ENCODE data around the gene RNU1-1.
"Not testable (repeated sequence)": the region's sequence is repeated elsewhere in the genome, so short reads cannot be mapped to it uniquely, and the experiment has no call there.

DNA sequence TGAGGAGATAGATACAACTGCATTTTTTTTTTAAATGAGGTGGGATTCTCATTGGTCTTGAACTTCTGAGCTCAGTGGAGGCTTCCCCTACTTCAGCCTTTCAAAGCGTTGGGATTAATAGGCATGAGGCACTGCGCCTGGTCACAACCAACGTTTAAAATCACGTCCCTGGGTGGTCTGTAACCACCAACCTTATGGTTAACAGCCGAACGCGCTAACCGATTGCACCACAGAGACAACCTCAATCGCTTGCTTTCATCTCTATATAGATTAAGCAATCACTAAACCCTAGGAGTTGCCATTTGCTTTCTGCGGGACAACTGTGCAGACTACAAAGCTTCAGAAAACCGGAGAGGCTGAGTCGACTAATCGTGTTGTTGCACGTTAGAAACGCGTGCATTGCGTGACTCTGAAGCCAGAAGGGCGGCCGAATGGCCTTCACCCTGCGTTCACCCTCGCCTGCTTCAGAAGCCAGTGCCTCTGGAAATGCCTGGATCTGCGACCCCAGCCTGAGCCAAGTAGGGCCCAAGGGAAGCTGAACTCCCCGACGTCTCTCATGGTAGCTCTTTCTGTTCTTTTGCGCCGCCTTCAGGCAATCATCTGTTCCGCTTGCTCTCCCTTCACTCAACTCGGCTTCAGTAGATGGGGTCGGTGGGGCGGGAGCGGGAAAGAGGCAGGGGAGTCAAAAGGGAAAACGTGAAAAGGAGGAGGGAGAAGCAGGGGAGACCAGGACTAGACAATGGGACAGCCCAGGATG, 18.3 kb upstream of the RNU1-1 start:
- TF ChIP-seq, protein P1, sequence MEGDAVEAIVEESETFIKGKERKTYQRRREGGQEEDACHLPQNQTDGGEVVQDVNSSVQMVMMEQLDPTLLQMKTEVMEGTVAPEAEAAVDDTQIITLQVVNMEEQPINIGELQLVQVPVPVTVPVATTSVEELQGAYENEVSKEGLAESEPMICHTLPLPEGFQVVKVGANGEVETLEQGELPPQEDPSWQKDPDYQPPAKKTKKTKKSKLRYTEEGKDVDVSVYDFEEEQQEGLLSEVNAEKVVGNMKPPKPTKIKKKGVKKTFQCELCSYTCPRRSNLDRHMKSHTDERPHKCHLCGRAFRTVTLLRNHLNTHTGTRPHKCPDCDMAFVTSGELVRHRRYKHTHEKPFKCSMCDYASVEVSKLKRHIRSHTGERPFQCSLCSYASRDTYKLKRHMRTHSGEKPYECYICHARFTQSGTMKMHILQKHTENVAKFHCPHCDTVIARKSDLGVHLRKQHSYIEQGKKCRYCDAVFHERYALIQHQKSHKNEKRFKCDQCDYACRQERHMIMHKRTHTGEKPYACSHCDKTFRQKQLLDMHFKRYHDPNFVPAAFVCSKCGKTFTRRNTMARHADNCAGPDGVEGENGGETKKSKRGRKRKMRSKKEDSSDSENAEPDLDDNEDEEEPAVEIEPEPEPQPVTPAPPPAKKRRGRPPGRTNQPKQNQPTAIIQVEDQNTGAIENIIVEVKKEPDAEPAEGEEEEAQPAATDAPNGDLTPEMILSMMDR (IDR thresholded peaks at IDR 0.05), result not testable (repeated sequence)
- TF ChIP-seq POLR2A (IDR thresholded peaks at IDR 0.05), result not testable (repeated sequence)
